Stimulated activated memory B cell treated with anti-CD40 and anti-IgM and Interleukin-4, amounts not matched to agents 10 μg/mL and 1 μg/mL and 100 μg/mL, for 72 hours (primary cell): Measurements from ENCODE around the gene SEC62.
A peak's percentile ranks its signal among the peaks of the same experiment; 100 is the strongest.

ENCODE experiments used
- ATAC-seq: fragments of 150-1000 bp; cut with Tn5 transposase; 2 replicates; pipeline ENCODE4 v1.10.0; 2021
- H3K27ac Mint-ChIP-seq: one replicate; pipeline ENCODE4 v1.8.0; 2022; ENCODE audit warnings: mild to moderate bottlenecking, mixed read lengths
- H3K27me3 Mint-ChIP-seq: one replicate; pipeline ENCODE4 v1.8.0; 2022; ENCODE audit warnings: mixed read lengths
- H3K36me3 Mint-ChIP-seq: one replicate; pipeline ENCODE4 v1.8.0; 2022; ENCODE audit warnings: mixed read lengths
- H3K4me1 Mint-ChIP-seq: one replicate; pipeline ENCODE4 v1.8.0; 2022; ENCODE audit warnings: mixed read lengths
- H3K4me3 Mint-ChIP-seq: one replicate; pipeline ENCODE4 v1.8.0; 2022; ENCODE audit warnings: mild to moderate bottlenecking, moderate library complexity, mixed read lengths
- H3K9me3 Mint-ChIP-seq: one replicate; pipeline ENCODE4 v1.8.0; 2022; ENCODE audit warnings: mixed read lengths

Gene SEC62

DNA sequence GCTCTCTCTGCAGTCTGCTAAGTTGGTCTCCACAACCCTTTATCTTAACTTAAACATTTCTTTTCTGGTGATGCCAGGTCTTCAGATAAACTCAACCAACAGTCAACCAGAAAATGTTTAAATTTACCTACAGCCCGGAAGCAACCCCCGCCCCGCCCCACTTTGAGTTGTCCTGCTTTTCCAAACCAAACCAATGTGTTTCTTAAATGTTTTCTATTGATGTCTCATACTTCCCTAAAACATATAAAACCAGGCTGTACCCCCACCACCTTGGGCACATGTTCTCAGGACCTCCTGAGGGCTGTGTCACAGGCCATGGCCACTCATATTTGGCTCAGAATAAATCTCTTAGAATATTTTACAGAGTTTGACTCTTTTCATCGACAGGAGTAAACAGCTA is 58.0 kb downstream of the SEC62 start:
- no peak overlapping the region for H3K4me3 Mint-ChIP-seq
- peaks cover 10% of the 10 kb centered on the region for H3K4me1 Mint-ChIP-seq
- no peaks in the 10 kb centered on the region for H3K27me3 Mint-ChIP-seq
- H3K27ac Mint-ChIP-seq: no peak overlapping the region
- no peaks in the 10 kb centered on the region for H3K9me3 Mint-ChIP-seq
- no peaks in the 10 kb centered on the region for H3K36me3 Mint-ChIP-seq
- ATAC-seq: no peak

DNA sequence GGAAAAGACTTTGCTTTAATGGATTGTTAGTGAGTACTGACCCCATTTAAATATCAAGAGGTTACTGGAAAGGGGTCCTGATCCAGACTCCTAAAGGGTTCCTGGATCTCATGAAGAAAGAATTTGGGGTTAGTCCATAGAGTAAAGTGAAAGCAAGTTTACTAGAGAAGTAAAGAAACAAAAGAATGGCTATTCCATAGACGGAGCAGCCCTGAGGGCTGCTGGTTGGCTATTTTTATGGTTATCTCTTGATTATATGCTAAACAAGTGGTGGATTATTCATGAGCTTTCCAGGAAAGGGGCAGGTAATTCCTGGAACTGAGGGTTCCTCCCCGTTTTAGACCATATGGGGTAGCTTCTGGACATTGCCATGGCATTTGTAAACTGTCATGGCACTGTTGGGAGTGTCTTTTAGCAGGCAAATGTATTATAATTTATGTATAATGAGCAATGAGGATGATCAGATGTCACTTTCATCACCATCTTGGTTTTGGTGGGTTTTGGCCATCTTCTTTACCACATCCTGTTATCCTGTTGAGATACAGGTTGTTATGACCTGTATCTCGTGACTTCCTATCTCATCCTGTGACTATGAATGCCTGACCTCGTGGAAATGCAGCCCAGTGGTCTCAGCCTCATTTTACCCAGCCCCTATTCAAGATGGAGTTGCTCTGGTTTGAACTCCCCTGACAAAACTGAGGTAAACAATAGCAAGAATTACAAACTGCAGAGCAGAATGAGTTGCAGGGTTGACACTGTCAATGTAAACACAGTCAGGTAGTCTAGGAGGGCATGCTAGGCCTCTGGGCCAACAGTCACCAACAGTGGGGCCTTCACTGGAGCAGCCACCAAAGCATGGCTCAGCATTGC is 60.9 kb downstream of the SEC62 start:
- Mint-ChIP-seq H3K27me3 (no peaks in the 10 kb centered on the region), H3K4me3 (no peak overlapping the region), H3K36me3 (no peaks in the 10 kb centered on the region), H3K27ac (no peak overlapping the region), H3K4me1 (peaks cover 10% of the 10 kb centered on the region), H3K9me3 (no peaks in the 10 kb centered on the region)
- no peak for ATAC-seq

DNA sequence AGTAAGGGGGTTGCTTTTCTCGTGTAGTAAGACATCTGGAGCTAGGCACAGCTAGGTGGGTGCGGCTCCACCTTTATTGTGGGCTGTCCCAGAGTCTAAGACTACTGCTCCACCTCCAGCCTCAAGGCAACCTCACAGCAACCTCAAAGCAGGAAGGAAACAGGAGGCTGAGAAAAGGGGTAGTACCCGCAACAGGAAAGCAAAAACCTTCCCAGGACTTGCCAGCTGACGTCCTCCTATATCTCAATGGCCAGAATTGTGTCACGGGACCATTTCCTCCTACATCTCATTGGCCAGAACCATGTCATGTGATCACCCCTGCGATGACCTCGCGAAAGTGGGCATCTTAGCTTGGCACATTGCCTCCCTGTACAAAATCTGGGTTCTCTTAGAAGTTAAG is 66.9 kb downstream of the SEC62 start:
- ATAC-seq: no peak
- H3K4me3 Mint-ChIP-seq: no peak overlapping the region
- no peaks in the 10 kb centered on the region for H3K27me3 Mint-ChIP-seq
- H3K27ac Mint-ChIP-seq: no peak overlapping the region
- no peaks in the 10 kb centered on the region for H3K9me3 Mint-ChIP-seq
- H3K36me3 Mint-ChIP-seq: no peaks in the 10 kb centered on the region
- H3K4me1 Mint-ChIP-seq: peaks cover 9% of the 10 kb centered on the region

DNA sequence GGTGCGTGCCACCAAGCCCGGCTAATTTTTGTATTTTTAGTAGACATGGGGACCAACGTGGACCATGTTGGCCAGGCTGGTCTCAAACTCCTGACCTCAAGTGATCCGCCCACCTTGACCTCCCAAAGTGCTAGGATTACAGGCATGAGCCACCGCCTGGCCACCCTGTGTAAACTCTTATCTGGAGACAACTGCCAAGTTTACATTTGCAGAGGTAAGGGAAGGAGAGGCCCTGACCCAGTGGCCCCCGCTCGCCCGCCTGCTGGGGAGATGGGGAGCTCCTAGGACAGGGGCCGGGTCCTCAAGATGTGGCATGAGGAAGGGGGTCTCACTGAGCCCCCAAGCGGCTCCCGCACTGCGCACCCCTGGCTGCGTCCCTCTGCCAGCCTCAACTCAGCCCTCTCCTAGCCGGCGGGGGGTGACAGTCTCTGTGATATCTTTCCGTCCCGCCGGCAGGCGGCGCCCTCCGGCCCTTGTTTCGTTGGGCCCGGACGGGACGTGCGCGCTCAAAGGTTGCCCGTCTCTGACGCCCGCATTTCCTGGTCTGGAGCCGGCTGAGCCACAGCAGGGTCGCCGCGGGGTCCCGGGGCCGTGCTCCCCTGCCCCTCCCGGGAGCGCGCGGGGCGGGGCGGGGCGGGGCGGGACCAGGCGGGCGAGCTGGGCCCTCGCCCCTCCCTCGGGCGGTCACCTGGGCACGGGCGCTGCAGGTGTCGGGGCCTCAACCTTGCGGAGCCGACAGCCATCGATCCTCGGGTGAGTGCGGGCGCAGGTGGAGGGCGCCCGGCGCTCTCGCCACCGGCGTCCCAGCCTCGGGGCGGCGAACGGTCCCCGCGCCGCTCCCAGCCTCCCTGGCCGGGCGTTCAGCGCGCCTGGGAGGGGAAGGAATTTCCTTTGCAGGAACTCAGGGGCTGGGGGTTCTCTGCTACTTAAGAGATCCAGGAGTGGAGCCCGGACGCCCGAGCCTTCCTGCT is 71.1 kb downstream of the SEC62 start, which contains the start of gene GPR160:
Gene GPR160, plus strand, starts transcription at position 533 of the 971 bp plus-strand sequence. CDS start 45,978 bp downstream, outside the sequence.
- H3K4me1 Mint-ChIP-seq: peaks cover 45% of the 10 kb centered on the region
- H3K4me3 Mint-ChIP-seq: peak within 1 kb of the TSS; percentile 90
- no peaks in the 10 kb centered on the region for H3K27me3 Mint-ChIP-seq
- H3K27ac Mint-ChIP-seq: peak within 1 kb of the TSS; percentile 88
- H3K36me3 Mint-ChIP-seq: peaks cover 25% of the 10 kb centered on the region
- ATAC-seq: peak; percentile 91
- no peaks in the 10 kb centered on the region for H3K9me3 Mint-ChIP-seq

DNA sequence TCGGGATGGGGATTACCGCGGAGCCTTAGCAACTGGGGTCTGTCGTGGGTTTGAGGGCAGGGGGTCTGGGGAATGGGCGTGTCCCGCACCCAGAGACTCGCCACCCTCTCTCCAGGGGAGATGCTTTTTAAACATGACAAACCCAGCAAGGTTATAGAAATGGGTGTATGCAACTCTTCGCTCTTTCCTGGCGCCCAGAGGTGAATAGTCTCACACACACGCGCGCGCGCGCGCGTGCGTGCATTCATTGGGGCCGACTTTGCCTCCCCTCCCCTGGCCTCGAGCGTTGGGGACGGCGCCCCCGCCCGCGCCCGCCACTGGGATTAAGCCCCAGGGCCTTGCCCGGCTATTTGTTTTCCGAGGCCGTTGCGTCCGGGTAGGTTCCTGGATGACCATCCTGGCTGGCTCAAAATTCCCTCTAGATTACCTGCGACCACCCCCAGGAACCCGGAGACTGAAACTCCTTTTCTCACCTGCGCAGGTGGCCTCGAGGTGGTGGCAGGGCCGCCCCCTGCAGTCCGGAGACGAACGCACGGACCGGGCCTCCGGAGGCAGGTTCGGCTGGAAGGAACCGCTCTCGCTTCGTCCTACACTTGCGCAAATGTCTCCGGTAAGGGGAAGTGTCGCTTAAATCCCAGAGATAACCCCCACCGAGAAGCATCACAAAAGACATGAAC is 72.0 kb downstream of the SEC62 start:
- peaks cover 45% of the 10 kb centered on the region for H3K4me1 Mint-ChIP-seq
- no peaks in the 10 kb centered on the region for H3K9me3 Mint-ChIP-seq
- H3K27me3 Mint-ChIP-seq: no peaks in the 10 kb centered on the region
- peak; percentile 54 for ATAC-seq
- peaks cover 25% of the 10 kb centered on the region for H3K36me3 Mint-ChIP-seq
- peak overlapping the region; percentile 90 for H3K4me3 Mint-ChIP-seq
- peak overlapping the region; percentile 88 for H3K27ac Mint-ChIP-seq

DNA sequence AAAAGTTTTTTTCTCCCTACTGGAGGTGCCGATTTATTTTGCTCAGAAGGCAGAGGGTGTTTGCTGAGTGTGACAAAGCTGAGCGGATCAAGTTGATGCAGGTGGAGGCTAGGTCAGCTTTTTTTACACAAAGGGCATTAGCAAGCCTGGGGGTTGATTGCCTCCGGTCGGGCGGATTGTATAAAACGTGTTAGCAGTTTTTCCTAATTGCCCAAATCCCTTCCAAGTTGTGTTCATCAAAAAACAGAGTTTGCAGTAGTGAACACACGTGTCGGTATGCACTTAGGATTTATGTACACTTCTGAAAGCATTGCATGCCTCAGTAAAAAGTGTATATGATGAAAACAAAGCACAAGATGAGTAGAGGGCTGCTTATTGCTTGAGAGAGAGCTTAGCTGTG is 73.8 kb downstream of the SEC62 start:
- H3K27ac Mint-ChIP-seq: peak overlapping the region; percentile 79
- H3K27me3 Mint-ChIP-seq: no peaks in the 10 kb centered on the region
- no peaks in the 10 kb centered on the region for H3K9me3 Mint-ChIP-seq
- no peak for ATAC-seq
- H3K4me1 Mint-ChIP-seq: peaks cover 59% of the 10 kb centered on the region
- peak overlapping the region; percentile 51 for H3K4me3 Mint-ChIP-seq
- peaks cover 25% of the 10 kb centered on the region for H3K36me3 Mint-ChIP-seq

DNA sequence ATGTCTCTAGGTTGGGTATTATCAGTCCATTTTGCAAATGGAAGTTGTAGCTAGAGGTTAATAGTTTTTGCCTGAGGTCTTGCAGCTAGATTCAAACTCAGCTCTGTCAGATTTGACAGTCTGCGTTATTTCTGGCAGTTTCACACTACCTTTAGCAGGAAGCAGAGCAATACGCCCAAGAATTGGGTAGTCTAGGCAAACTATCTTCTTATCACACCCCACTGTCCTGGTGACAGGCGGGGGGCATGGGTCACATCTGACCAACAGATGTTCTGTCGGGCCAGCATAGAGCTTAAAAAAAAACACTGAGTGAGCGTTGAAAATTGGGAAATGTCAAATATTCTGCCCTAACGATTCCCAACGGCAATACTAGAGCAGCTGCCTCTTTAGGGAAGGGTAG is 76.9 kb downstream of the SEC62 start:
- Mint-ChIP-seq H3K4me3 (no peak overlapping the region), H3K4me1 (peaks cover 69% of the 10 kb centered on the region), H3K27ac (no peak overlapping the region), H3K9me3 (no peaks in the 10 kb centered on the region), H3K27me3 (no peaks in the 10 kb centered on the region), H3K36me3 (peaks cover 25% of the 10 kb centered on the region)
- ATAC-seq: no peak

DNA sequence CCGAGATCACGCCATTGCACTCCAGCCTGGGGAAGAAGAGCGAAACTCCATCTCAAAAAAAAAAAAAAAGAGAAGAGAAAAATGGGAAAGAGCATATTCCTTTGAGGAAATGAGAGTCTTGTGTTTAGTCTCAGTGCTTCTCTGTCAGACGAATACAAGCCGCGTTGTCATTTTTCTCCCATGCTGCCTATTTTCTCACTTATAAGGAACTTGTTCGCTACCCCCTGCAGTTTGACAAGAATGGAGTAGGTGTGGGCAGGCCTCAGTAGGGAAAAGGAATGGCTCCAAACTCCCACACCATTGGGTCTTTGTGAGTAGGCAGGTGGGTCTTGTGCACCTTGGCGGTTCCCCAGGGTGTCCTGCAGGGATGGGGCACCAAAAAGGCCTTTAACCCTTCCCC is 77.7 kb downstream of the SEC62 start:
- H3K36me3 Mint-ChIP-seq: peaks cover 23% of the 10 kb centered on the region
- no peak for ATAC-seq
- H3K9me3 Mint-ChIP-seq: no peaks in the 10 kb centered on the region
- H3K4me1 Mint-ChIP-seq: peaks cover 62% of the 10 kb centered on the region
- no peak overlapping the region for H3K4me3 Mint-ChIP-seq
- no peaks in the 10 kb centered on the region for H3K27me3 Mint-ChIP-seq
- H3K27ac Mint-ChIP-seq: peak overlapping the region; percentile 86

DNA sequence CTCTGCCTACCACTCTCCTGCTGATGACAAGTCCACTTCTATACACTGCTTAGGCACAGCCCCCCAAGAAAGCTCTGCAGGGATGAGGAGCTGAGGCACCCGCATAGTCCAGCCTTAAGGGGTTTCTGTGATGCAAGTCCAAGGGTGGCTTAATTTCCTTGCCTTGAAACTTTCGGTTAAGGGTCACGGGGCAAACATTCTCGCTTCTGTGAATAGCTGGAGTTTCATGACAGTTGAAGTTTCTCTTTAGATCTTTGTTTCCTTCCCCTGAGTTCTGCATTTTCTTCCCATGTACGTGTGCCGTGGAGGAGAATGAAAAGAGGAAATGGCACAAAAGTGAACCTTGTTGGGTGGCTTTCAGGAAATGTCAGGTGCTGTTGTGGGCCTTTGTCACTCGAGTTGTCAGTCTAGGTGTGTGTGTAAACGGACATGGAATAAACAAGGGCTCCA is 78.2 kb downstream of the SEC62 start:
- Mint-ChIP-seq H3K4me1 (peaks cover 61% of the 10 kb centered on the region), H3K27ac (peak overlapping the region; percentile 86), H3K27me3 (no peaks in the 10 kb centered on the region)

DNA sequence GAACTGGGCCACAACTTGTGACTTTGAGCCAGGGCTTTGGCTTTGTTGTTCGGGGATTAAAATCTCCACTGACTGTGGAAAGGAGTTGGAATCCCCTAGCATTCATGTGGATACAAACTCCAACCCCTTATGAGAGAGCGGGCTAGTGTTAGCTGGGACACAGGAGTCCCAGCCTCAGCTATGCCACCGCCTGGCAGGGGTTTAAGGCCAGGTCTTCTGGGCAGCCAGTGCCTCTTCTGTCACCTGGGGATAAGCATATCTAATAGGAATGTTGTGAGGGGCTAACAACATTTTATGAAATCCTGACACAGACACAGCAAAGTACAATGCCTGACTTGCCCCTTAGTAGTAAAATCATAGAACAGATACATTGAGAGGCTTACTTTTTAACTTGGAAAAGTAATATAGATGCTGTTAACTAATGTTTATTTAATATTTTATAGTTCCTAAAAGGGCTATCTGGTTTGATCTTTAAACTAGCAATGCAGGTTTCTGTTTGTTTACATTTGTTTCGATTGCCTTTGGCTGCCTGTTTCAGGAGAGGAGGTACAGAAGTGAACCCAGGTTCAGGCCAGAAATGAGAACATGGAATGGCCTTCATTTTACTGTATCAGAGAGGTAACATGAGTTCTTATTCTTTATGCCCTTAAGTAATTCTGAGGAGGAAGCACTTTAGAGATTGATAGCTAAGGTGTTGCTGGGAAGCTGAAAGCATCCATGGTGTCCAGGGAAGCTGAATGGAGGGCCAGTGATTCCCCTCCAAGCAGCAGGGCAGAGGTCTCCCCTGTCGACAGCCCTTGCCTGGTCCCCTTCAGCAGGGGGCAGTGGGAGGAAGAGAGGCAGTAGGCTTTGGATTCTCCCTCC is 79.9 kb downstream of the SEC62 start:
- H3K27ac Mint-ChIP-seq: peak overlapping the region; percentile 86
- no peaks in the 10 kb centered on the region for H3K27me3 Mint-ChIP-seq
- no peak for ATAC-seq
- no peaks in the 10 kb centered on the region for H3K9me3 Mint-ChIP-seq
- H3K36me3 Mint-ChIP-seq: peaks cover under 1% of the 10 kb centered on the region
- H3K4me1 Mint-ChIP-seq: peaks cover 44% of the 10 kb centered on the region
- H3K4me3 Mint-ChIP-seq: no peak overlapping the region

More for the DNA sequence above, 78.2 kb downstream of the SEC62 start:
- peaks cover 17% of the 10 kb centered on the region for H3K36me3 Mint-ChIP-seq
- H3K9me3 Mint-ChIP-seq: no peaks in the 10 kb centered on the region
- H3K4me3 Mint-ChIP-seq: peak overlapping the region; percentile 30
- peak; percentile 90 for ATAC-seq

DNA sequence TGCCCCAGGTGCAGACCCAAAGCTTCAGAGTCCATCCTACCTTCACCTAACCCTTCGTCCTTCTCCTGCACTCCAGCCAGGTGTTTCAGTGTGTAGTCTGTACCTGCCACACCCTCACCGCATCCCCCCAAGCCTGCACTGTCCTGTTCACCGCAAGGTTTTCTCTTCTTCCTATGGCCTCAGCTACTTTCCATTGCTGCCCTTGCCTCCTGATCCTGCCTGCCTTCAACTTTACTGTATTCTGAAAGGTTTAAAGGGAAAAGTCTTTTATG is 80.5 kb downstream of the SEC62 start:
- Mint-ChIP-seq H3K9me3 (no peaks in the 10 kb centered on the region), H3K27me3 (no peaks in the 10 kb centered on the region), H3K36me3 (no peaks in the 10 kb centered on the region), H3K27ac (peak overlapping the region; percentile 86), H3K4me3 (no peak overlapping the region), H3K4me1 (peaks cover 38% of the 10 kb centered on the region)
- ATAC-seq: no peak
